SK-N-SH (cell line): ENCODE results near the gene CD96. TPM values are rescaled to one million over a fixed set of nuclear protein-coding genes. Genes with fewer than 3 reads are reported as not detected.

Experiments used
- CTCF ChIA-PET: fragments of 300-600, 350-600 bp; formaldehyde crosslinking; extraction: SDS; loops from one replicate; lab custom pipeline; 2021; lab: Yijun Ruan, JAX
- POLR2A ChIA-PET: fragments of 350-600 bp; sonication (Branson Sonifier 250); formaldehyde crosslinking; extraction: SDS; loops from one replicate; lab custom pipeline; 2020; ENCODE audit warnings: antibody characterized with exemption, inconsistent platforms; lab: Yijun Ruan, JAX
- DNase-seq: peaks from one replicate; pipeline ENCODE4 v3.0.0; 2012
- H2AFZ ChIP-seq: fragments of 200-600 bp; sonication (generic); 2 replicates; pipeline ENCODE4 v1.8.1; 2016; ENCODE audit warnings: antibody characterized with exemption, mild to moderate bottlenecking, low read depth
- H3F3A ChIP-seq: fragments of 200-600 bp; sonication (generic); replicated peaks from 2 replicates; pipeline ENCODE3; 2016; ENCODE audit warnings: antibody characterized with exemption, mild to moderate bottlenecking; ENCODE audit not compliant: insufficient read depth
- H3K27ac ChIP-seq, 2 experiments: fragments of 200-500 bp in 1 of 2; fragments of 200-600 bp in 1 of 2; sonication (Bioruptor generic) in 1 of 2; sonication (generic), shearing (Covaris generic) in 1 of 2; 2 replicates each; pipeline versions ENCODE4 v1.5.1 to v1.6.1; 2014 to 2016; ENCODE audit warnings: low read depth in 2 of 2, inconsistent platforms in 1 of 2, low read length in 1 of 2, mild to moderate bottlenecking in 1 of 2, mixed read lengths in 1 of 2
- H3K27me3 ChIP-seq: fragments of 200-600 bp; sonication (generic), shearing (Covaris generic); 2 replicates; pipeline ENCODE4 v1.6.1; 2016; ENCODE audit warnings: mixed run types; ENCODE audit not compliant: insufficient read depth
- H3K36me3 ChIP-seq, 2 experiments: fragments of 200-500 bp in 1 of 2; fragments of 200-600 bp in 1 of 2; sonication (Bioruptor generic) in 1 of 2; sonication (generic) in 1 of 2; replicated peaks in 1 of 2; 2 replicates each; pipeline versions ENCODE3 to v1.5.1; 2014 to 2016; ENCODE audit warnings: low read length in 1 of 2, mild to moderate bottlenecking in 1 of 2; ENCODE audit not compliant: insufficient read depth in 2 of 2, control insufficient read depth in 1 of 2
- H3K4me1 ChIP-seq, 2 experiments: fragments of 200-500 bp in 1 of 2; fragments of 200-600 bp in 1 of 2; sonication (Bioruptor generic) in 1 of 2; sonication (generic), shearing (Covaris generic) in 1 of 2; 2 replicates each; pipeline versions ENCODE4 v1.5.1 to v1.6.1; 2014 to 2016; ENCODE audit warnings: low read depth in 1 of 2, low read length in 1 of 2, mixed run types in 1 of 2; ENCODE audit not compliant: insufficient read depth in 2 of 2, control insufficient read depth in 1 of 2
- H3K4me2 ChIP-seq: fragments of 200-600 bp; sonication (generic), shearing (Covaris generic); 2 replicates; pipeline ENCODE4 v1.6.1; 2017; ENCODE audit warnings: mixed run types
- H3K4me3 ChIP-seq, 2 experiments: fragments of 200-500 bp in 1 of 2; fragments of 200-600 bp in 1 of 2; sonication (Bioruptor generic) in 1 of 2; sonication (generic), shearing (Covaris generic) in 1 of 2; 2 replicates each; pipeline versions ENCODE4 v1.5.1 to v1.8.1; 2014 to 2016; ENCODE audit warnings: low read depth in 2 of 2, inconsistent platforms in 1 of 2, low read length in 1 of 2, mild to moderate bottlenecking in 1 of 2, mixed read lengths in 1 of 2, moderate library complexity in 1 of 2
- H3K79me2 ChIP-seq: fragments of 200-600 bp; sonication (generic); 2 replicates; pipeline ENCODE4 v1.8.1; 2017; ENCODE audit warnings: mild to moderate bottlenecking; ENCODE audit not compliant: insufficient read depth
- H3K9ac ChIP-seq: fragments of 200-600 bp; sonication (generic); 2 replicates; pipeline ENCODE4 v1.6.1; 2017; ENCODE audit warnings: mixed run types
- H3K9me2 ChIP-seq: fragments of 200-600 bp; sonication (generic); 2 replicates; pipeline ENCODE4 v1.6.1; 2017; ENCODE audit warnings: mixed run types
- H3K9me3 ChIP-seq: fragments of 200-600 bp; sonication (generic); 2 replicates; pipeline ENCODE4 v1.6.1; 2017; ENCODE audit warnings: mixed run types, mild to moderate bottlenecking, moderate library complexity
- H4K20me1 ChIP-seq: fragments of 200-600 bp; sonication (generic); 2 replicates; pipeline ENCODE4 v1.6.1; 2017; ENCODE audit warnings: mild to moderate bottlenecking, mixed run types; ENCODE audit not compliant: insufficient read depth
- CHD2 ChIP-seq: fragments of 150-350 bp; IDR thresholded peaks from 2 replicates; pipeline ENCODE4 v1.6.1; 2018; ENCODE audit warnings: low read length; ENCODE audit not compliant: partially characterized antibody
- ELF1 ChIP-seq: IDR thresholded peaks from 2 replicates; pipeline ENCODE4 v1.4.0; 2012
- FOSL2 ChIP-seq: IDR thresholded peaks from 2 replicates; pipeline ENCODE4 v1.4.0; 2012; ENCODE audit warnings: low read depth, mild to moderate bottlenecking, moderate library complexity, borderline replicate concordance
- IRF3 ChIP-seq: fragments of 150-350 bp; IDR thresholded peaks from 2 replicates; pipeline ENCODE4 v1.6.1; 2016; ENCODE audit warnings: mild to moderate bottlenecking, low read depth, low read length
- JUND ChIP-seq: IDR thresholded peaks from 2 replicates; pipeline ENCODE4 v1.4.0; 2012
- MXI1 ChIP-seq: IDR thresholded peaks from 2 replicates; pipeline ENCODE4 v1.6.1; 2012; ENCODE audit warnings: mild to moderate bottlenecking, low read depth, low read length, improper control_type of control experiment
- PBX3 ChIP-seq: IDR thresholded peaks from 2 replicates; pipeline ENCODE4; 2012
- REST ChIP-seq: IDR thresholded peaks from 2 replicates; pipeline ENCODE4 v1.6.1; 2012; ENCODE audit warnings: mild to moderate bottlenecking, low read depth, low read length, moderate library complexity
- YY1 ChIP-seq: IDR thresholded peaks from 2 replicates; pipeline ENCODE4 v1.4.0; 2012; ENCODE audit warnings: low read depth, mild to moderate bottlenecking
- WGBS: methylation state at CpG from one replicate; pipeline ENCODE4 v1.1.6; 2017; ENCODE audit warnings: low lambda C conversion rate; 5-methylcytosine and 5-hydroxymethylcytosine counted together
- polyA plus RNA-seq, 3 experiments: library from polyadenylated mRNA; depleted of rRNA; stranded (reverse); fragments of >200 nt; gene quantifications; 2 replicates each; pipeline ENCODE4 v1.2.3, GENCODE V29; 2012

The CD96 gene
- polyA plus RNA-seq, 1 of the 3 experiments (the other 2 are of a cell fraction), result 0.02 TPM

- WGBS, result 81% methylated on average over 2 of the region's 2 CpGs
- ChIA-PET POLR2A (no interaction called here), CTCF (no interaction called here)
Observed at GRCh38 chr3:111566844-111567243, 24.8 kb downstream of the CD96 start.

More at GRCh38 chr3:111566844-111567243, 24.8 kb downstream of the CD96 start:
- Histone ChIP-seq H3K4me3 (no peak overlapping the region), H3K9ac (no peak overlapping the region), H3K4me1 (peaks cover 3 to 13% of the 10 kb centered on the region in 2 experiments; a peak in 2 of 4 replicates), H3K27me3 (no peaks in the 10 kb centered on the region), H3F3A (peaks cover 7% of the 10 kb centered on the region), H3K9me2 (no peaks in the 10 kb centered on the region), H3K79me2 (no peaks in the 10 kb centered on the region), H2AFZ (no peak overlapping the region), H3K4me2 (no peak overlapping the region), H3K9me3 (no peaks in the 10 kb centered on the region; the same call in 1 of the 2 replicates), H4K20me1 (no peaks in the 10 kb centered on the region), H3K27ac (no peak overlapping the region), H3K36me3 (no peaks in the 10 kb centered on the region)
- no peak for DNase-seq
- no peak for TF ChIP-seq MXI1
- no peak for TF ChIP-seq FOSL2
- no peak for TF ChIP-seq ELF1
- TF ChIP-seq PBX3, result no peak
- TF ChIP-seq CHD2, result no peak
- no peak for TF ChIP-seq JUND
- no peak for TF ChIP-seq YY1
- TF ChIP-seq IRF3, result no peak
- no peak for TF ChIP-seq REST
